ENCODE results near the gene ZNF516. TPM values are rescaled to one million over a fixed set of nuclear protein-coding genes. Genes with fewer than 3 reads are reported as not detected.

Gene ZNF516
- polyA plus RNA-seq, 1 donor from 2014 or later, result 1.2 TPM

GRCh38 chr18:76346490-76347130 is 148.4 kb downstream of the ZNF516 start:
- Mint-ChIP-seq H3K27me3 (peaks cover 2% of the 10 kb centered on the region), H3K4me3 (no peak overlapping the region), H3K4me1 (peaks cover 3 to 8% (median 4%) of the 10 kb centered on the region in 3 donors), H3K36me3 (no peaks in the 10 kb centered on the region), H3K27ac (no peak overlapping the region), H3K9me3 (no peaks in the 10 kb centered on the region)

- no peak overlapping the region for H3K4me3 Mint-ChIP-seq
- peaks cover 2% of the 10 kb centered on the region for H3K27me3 Mint-ChIP-seq
- H3K27ac Mint-ChIP-seq, result no peak overlapping the region
- no peaks in the 10 kb centered on the region for H3K36me3 Mint-ChIP-seq
- peaks cover 3 to 8% (median 4%) of the 10 kb centered on the region in 3 donors for H3K4me1 Mint-ChIP-seq
- H3K9me3 Mint-ChIP-seq, result no peaks in the 10 kb centered on the region
Measured at GRCh38 chr18:76345901-76346300, 149.1 kb downstream of the ZNF516 start.

GRCh38 chr18:76343938-76344569 is 151.0 kb downstream of the ZNF516 start:
- Mint-ChIP-seq H3K9me3 (peaks cover 0 to 10% (median 0%) of the 10 kb centered on the region in 3 donors), H3K27me3 (peaks cover under 1% of the 10 kb centered on the region), H3K36me3 (no peaks in the 10 kb centered on the region), H3K4me3 (no peak overlapping the region), H3K4me1 (peaks cover under 1 to 3% (median 1%) of the 10 kb centered on the region in 3 donors), H3K27ac (no peak overlapping the region)

GRCh38 chr18:76340410-76340809 is 154.6 kb downstream of the ZNF516 start:
- no peaks in the 10 kb centered on the region for H3K4me1 Mint-ChIP-seq
- H3K27ac Mint-ChIP-seq, result no peak overlapping the region
- no peaks in the 10 kb centered on the region for H3K27me3 Mint-ChIP-seq
- peaks cover 0 to 10% (median 0%) of the 10 kb centered on the region in 3 donors for H3K9me3 Mint-ChIP-seq
- no peak overlapping the region for H3K4me3 Mint-ChIP-seq
- no peaks in the 10 kb centered on the region for H3K36me3 Mint-ChIP-seq

- peaks cover 0 to 10% (median 0%) of the 10 kb centered on the region in 3 donors for H3K9me3 Mint-ChIP-seq
- H3K27ac Mint-ChIP-seq, result no peak overlapping the region
- no peaks in the 10 kb centered on the region for H3K4me1 Mint-ChIP-seq
- H3K36me3 Mint-ChIP-seq, result no peaks in the 10 kb centered on the region
- no peaks in the 10 kb centered on the region for H3K27me3 Mint-ChIP-seq
- no peak overlapping the region for H3K4me3 Mint-ChIP-seq
Measured at GRCh38 chr18:76339246-76339620, 155.8 kb downstream of the ZNF516 start.

GRCh38 chr18:76338619-76339245 is 156.3 kb downstream of the ZNF516 start:
- Mint-ChIP-seq H3K36me3 (no peaks in the 10 kb centered on the region), H3K9me3 (peaks cover 0 to 10% (median under 1%) of the 10 kb centered on the region in 3 donors), H3K4me1 (no peaks in the 10 kb centered on the region), H3K27ac (no peak overlapping the region), H3K27me3 (no peaks in the 10 kb centered on the region), H3K4me3 (no peak overlapping the region)

- Mint-ChIP-seq H3K27me3 (no peaks in the 10 kb centered on the region), H3K4me1 (no peaks in the 10 kb centered on the region), H3K27ac (no peak overlapping the region), H3K36me3 (no peaks in the 10 kb centered on the region), H3K9me3 (peaks cover 0 to 10% (median 4%) of the 10 kb centered on the region in 3 donors), H3K4me3 (no peak overlapping the region)
Measured at GRCh38 chr18:76338088-76338487, 157.0 kb downstream of the ZNF516 start.

GRCh38 chr18:76335859-76336640 is 159.0 kb downstream of the ZNF516 start:
- Mint-ChIP-seq H3K4me3 (no peak overlapping the region), H3K36me3 (no peaks in the 10 kb centered on the region), H3K27me3 (no peaks in the 10 kb centered on the region), H3K27ac (no peak overlapping the region), H3K9me3 (peaks cover 0 to 20% (median 4%) of the 10 kb centered on the region in 3 donors), H3K4me1 (no peaks in the 10 kb centered on the region)

- H3K27ac Mint-ChIP-seq, result no peak overlapping the region
- H3K36me3 Mint-ChIP-seq, result no peaks in the 10 kb centered on the region
- H3K4me3 Mint-ChIP-seq, result no peak overlapping the region
- H3K4me1 Mint-ChIP-seq, result no peaks in the 10 kb centered on the region
- H3K27me3 Mint-ChIP-seq, result peaks cover 4% of the 10 kb centered on the region
- H3K9me3 Mint-ChIP-seq, result peaks cover 6 to 31% (median 11%) of the 10 kb centered on the region in 3 donors
Measured at GRCh38 chr18:76328140-76328539, 166.9 kb downstream of the ZNF516 start.

- no peak overlapping the region for H3K4me3 Mint-ChIP-seq
- no peaks in the 10 kb centered on the region for H3K36me3 Mint-ChIP-seq
- no peaks in the 10 kb centered on the region for H3K4me1 Mint-ChIP-seq
- peaks cover 2% of the 10 kb centered on the region for H3K27me3 Mint-ChIP-seq
- no peak overlapping the region for H3K27ac Mint-ChIP-seq
- H3K9me3 Mint-ChIP-seq, result no peaks in the 10 kb centered on the region
Measured at GRCh38 chr18:76323891-76324290, 171.2 kb downstream of the ZNF516 start.

- Mint-ChIP-seq H3K4me3 (no peak overlapping the region), H3K36me3 (no peaks in the 10 kb centered on the region), H3K4me1 (no peaks in the 10 kb centered on the region), H3K27me3 (peaks cover 2% of the 10 kb centered on the region), H3K9me3 (no peaks in the 10 kb centered on the region), H3K27ac (no peak overlapping the region)
Measured at GRCh38 chr18:76322686-76323085, 172.4 kb downstream of the ZNF516 start.

- no peak overlapping the region for H3K27ac Mint-ChIP-seq
- no peak overlapping the region for H3K4me3 Mint-ChIP-seq
- no peaks in the 10 kb centered on the region for H3K4me1 Mint-ChIP-seq
- no peaks in the 10 kb centered on the region for H3K27me3 Mint-ChIP-seq
- H3K9me3 Mint-ChIP-seq, result no peaks in the 10 kb centered on the region
- H3K36me3 Mint-ChIP-seq, result no peaks in the 10 kb centered on the region
Measured at GRCh38 chr18:76319366-76319765, 175.7 kb downstream of the ZNF516 start.

- Mint-ChIP-seq H3K4me3 (no peak overlapping the region), H3K4me1 (no peaks in the 10 kb centered on the region), H3K9me3 (no peaks in the 10 kb centered on the region), H3K27ac (no peak overlapping the region), H3K27me3 (no peaks in the 10 kb centered on the region), H3K36me3 (no peaks in the 10 kb centered on the region)
Measured at GRCh38 chr18:76318607-76319006, 176.4 kb downstream of the ZNF516 start.

GRCh38 chr18:76317136-76317535 is 177.9 kb downstream of the ZNF516 start:
- Mint-ChIP-seq H3K27ac (no peak overlapping the region), H3K36me3 (no peaks in the 10 kb centered on the region), H3K9me3 (no peaks in the 10 kb centered on the region), H3K4me3 (no peak overlapping the region), H3K4me1 (no peaks in the 10 kb centered on the region), H3K27me3 (no peaks in the 10 kb centered on the region)

GRCh38 chr18:76315722-76316230 is 179.3 kb downstream of the ZNF516 start:
- H3K36me3 Mint-ChIP-seq, result no peaks in the 10 kb centered on the region
- H3K27me3 Mint-ChIP-seq, result no peaks in the 10 kb centered on the region
- no peaks in the 10 kb centered on the region for H3K4me1 Mint-ChIP-seq
- H3K9me3 Mint-ChIP-seq, result no peaks in the 10 kb centered on the region
- no peak overlapping the region for H3K27ac Mint-ChIP-seq
- no peak overlapping the region for H3K4me3 Mint-ChIP-seq

Data from IgD-negative memory B cell (primary cell).